Kidney (tissue), 14 donors: ENCODE data around the gene MAPRE2. TPM values are rescaled to one million over a fixed set of nuclear protein-coding genes. Genes with fewer than 3 reads are reported as not detected.
A peak's percentile ranks its signal among the peaks of the same experiment; 100 is the strongest.

Experiments
- DNase-seq, 5 donors: peaks; one replicate each; pipeline ENCODE4 v3.0.0-alpha.2; 2013 to 2020
- FAIRE-seq: peaks from 2 replicates; lab custom pipeline; 2012; peaks lifted over from hg19 to GRCh38; lab: Jason Lieb, UNC
- H3K27ac ChIP-seq, 2 donors: one replicate each; pipeline ENCODE4 v1.7.0; 2013; ENCODE audit warnings: low read depth in 2 of 2, low read length in 2 of 2, inconsistent platforms in 1 of 2
- H3K27me3 ChIP-seq: one replicate; pipeline ENCODE4 v1.7.1; 2013; ENCODE audit warnings: low read length, inconsistent platforms; ENCODE audit not compliant: control insufficient read depth, insufficient read depth
- H3K36me3 ChIP-seq, 3 donors: one replicate each; pipeline versions ENCODE4 v1.7.0 to v1.7.1; 2013; ENCODE audit warnings: low read length in 3 of 3, control low read depth in 1 of 3, inconsistent platforms in 1 of 3; ENCODE audit not compliant: insufficient read depth in 3 of 3, control insufficient read depth in 2 of 3
- H3K4me1 ChIP-seq, 3 donors: one replicate each; pipeline versions ENCODE4 v1.7.0 to v1.7.1; 2013; ENCODE audit warnings: low read length in 3 of 3, inconsistent platforms in 1 of 3, low read depth in 1 of 3; ENCODE audit not compliant: control insufficient read depth in 2 of 3, insufficient read depth in 2 of 3
- H3K4me3 ChIP-seq, 3 donors: one replicate each; pipeline versions ENCODE4 v1.7.0 to v1.8.1; 2013; ENCODE audit warnings: low read length in 3 of 3, control low read depth in 1 of 3, inconsistent platforms in 1 of 3
- H3K9ac ChIP-seq, 3 donors: one replicate each; pipeline versions ENCODE4 v1.7.0 to v1.7.1; 2013; ENCODE audit warnings: low read length in 3 of 3, control low read depth in 1 of 3, inconsistent platforms in 1 of 3
- H3K9me3 ChIP-seq, 3 donors: one replicate each; pipeline versions ENCODE4 v1.7.0 to v1.7.1; 2013; ENCODE audit warnings: low read length in 3 of 3, control low read depth in 1 of 3, inconsistent platforms in 1 of 3; ENCODE audit not compliant: control insufficient read depth in 2 of 3, insufficient read depth in 1 of 3
- intact Hi-C: fragments of 100-400 bp; cut with DNase I; formaldehyde crosslinking; loops from one replicate; pipeline ENCODE4 v1.11.1; 2022
- polyA plus RNA-seq: library from polyadenylated mRNA; stranded (reverse); fragments of 350-450 nt; fragmentation: Illumina TruSeq; extraction: RNeasy Lipid Tissue Mini Kit (QIAGEN cat#74804); gene quantifications from one replicate; pipeline ENCODE4 v1.2.3, GENCODE V29; 2014; ENCODE audit warnings: low read depth, low replicate concordance; ENCODE audit not compliant: insufficient read depth
- total RNA-seq: library from RNA; stranded (reverse); fragmentation: NEBNext Ultra II Directional; extraction: Animal tissue kit (Norgen Biotek cat#: 25700); gene quantifications from one replicate; pipeline ENCODE4 v1.2.1, GENCODE V29; 2021
- TF ChIP-seq, protein P1 (sequence below): IDR thresholded peaks from 3 replicates; pipeline ENCODE4 v1.5.1; 2012; ENCODE audit warnings: mild to moderate bottlenecking, moderate library complexity, borderline replicate concordance; ENCODE audit not compliant: insufficient read depth; ENCODE audit errors: extremely low read depth
- donor health status: control.
- donor health status: control.
- donor health status: control.
- donor health status: control.
- donor health status: control.
- donor health status: DM: yes; HTN: yes; CAD: no.
- donor health status: Normal renal cell carcinoma (clear cell type).

MAPRE2 gene
- total and polyA plus RNA-seq, 2 donors from 2014 or later = 15.2 to 30.2 TPM

DNA sequence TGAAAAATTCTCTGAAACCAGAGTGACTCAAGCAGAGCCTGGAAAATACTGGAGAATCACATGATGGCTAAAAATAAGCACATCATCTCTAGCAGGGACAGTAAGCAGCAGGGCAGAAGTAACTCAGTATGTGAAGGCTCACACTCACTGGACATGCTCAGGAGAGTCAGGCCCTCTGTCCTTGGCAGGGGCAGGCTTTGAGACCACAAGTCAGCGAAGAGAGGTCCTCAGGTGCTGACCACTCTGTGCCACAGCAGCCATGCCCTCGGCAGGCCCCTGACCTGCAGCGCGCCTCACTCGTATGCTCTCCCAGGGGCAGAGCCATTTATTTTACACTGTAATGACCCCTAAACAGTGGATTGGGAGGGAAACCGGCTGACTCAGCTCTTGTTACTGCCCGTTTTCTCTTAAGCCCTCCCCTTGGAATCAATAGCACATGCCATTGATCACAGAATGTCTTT is 76.8 kb downstream of the MAPRE2 start:
- FAIRE-seq (no peak), DNase-seq (no peak)
- Histone ChIP-seq H3K27ac (peak overlapping the region in 1 of 2 donors; percentile 74), H3K27me3 (no peaks in the 10 kb centered on the region), H3K36me3 (no peaks in the 10 kb centered on the region), H3K4me1 (peaks cover 0 to 13% (median 6%) of the 10 kb centered on the region in 3 donors), H3K9me3 (no peaks in the 10 kb centered on the region), H3K9ac (no peak overlapping the region), H3K4me3 (no peak overlapping the region)
- intact Hi-C loops = no loop called here
- TF ChIP-seq, protein P1, sequence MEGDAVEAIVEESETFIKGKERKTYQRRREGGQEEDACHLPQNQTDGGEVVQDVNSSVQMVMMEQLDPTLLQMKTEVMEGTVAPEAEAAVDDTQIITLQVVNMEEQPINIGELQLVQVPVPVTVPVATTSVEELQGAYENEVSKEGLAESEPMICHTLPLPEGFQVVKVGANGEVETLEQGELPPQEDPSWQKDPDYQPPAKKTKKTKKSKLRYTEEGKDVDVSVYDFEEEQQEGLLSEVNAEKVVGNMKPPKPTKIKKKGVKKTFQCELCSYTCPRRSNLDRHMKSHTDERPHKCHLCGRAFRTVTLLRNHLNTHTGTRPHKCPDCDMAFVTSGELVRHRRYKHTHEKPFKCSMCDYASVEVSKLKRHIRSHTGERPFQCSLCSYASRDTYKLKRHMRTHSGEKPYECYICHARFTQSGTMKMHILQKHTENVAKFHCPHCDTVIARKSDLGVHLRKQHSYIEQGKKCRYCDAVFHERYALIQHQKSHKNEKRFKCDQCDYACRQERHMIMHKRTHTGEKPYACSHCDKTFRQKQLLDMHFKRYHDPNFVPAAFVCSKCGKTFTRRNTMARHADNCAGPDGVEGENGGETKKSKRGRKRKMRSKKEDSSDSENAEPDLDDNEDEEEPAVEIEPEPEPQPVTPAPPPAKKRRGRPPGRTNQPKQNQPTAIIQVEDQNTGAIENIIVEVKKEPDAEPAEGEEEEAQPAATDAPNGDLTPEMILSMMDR = no peak

DNA sequence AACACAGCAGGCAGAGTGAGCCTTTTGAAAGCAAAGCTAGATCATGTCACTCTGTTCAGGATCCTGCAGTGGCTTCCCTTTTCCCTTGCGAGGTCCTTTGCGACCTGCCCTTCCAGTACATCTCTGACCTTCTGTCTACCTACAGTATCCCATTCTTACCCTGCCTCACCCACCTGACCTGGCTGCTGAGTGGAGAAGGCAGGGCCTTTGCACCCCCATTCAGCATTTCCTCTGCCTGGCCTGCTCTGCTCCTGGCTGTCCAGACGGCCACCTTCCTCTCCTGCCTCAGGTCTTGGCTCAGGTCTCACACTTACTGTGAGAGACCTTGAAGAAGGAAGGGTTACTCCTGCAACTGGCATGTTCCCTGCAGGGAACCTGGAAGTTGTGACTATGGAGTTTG is 77.4 kb downstream of the MAPRE2 start:
- H3K27ac ChIP-seq = no peak overlapping the region
- intact Hi-C loops = no loop called here
- peaks cover 0 to 13% (median 6%) of the 10 kb centered on the region in 3 donors for H3K4me1 ChIP-seq
- H3K9ac ChIP-seq = no peak overlapping the region
- TF ChIP-seq, protein P1 = no peak
- FAIRE-seq (no peak), DNase-seq (no peak)
- no peak overlapping the region for H3K4me3 ChIP-seq
- no peaks in the 10 kb centered on the region for H3K27me3 ChIP-seq
- H3K36me3 ChIP-seq = no peaks in the 10 kb centered on the region
- no peaks in the 10 kb centered on the region for H3K9me3 ChIP-seq

- TF ChIP-seq, protein P1 = no peak
- intact Hi-C loops = no loop called here
- no peak overlapping the region for H3K9ac ChIP-seq
- H3K4me1 ChIP-seq = peaks cover 0 to 13% (median 6%) of the 10 kb centered on the region in 3 donors
- no peak overlapping the region for H3K4me3 ChIP-seq
- FAIRE-seq = no peak
- no peak overlapping the region for H3K27ac ChIP-seq
- no peaks in the 10 kb centered on the region for H3K9me3 ChIP-seq
- no peaks in the 10 kb centered on the region for H3K27me3 ChIP-seq
- DNase-seq = no peak
- no peaks in the 10 kb centered on the region for H3K36me3 ChIP-seq
Measured at GRCh38 chr18:35121038-35121437, 79.8 kb downstream of the MAPRE2 start.

- H3K4me3 ChIP-seq = no peak overlapping the region
- TF ChIP-seq, protein P1 = no peak
Measured at GRCh38 chr18:35121531-35121930, 80.3 kb downstream of the MAPRE2 start.

More at GRCh38 chr18:35121531-35121930, 80.3 kb downstream of the MAPRE2 start:
- DNase-seq (no peak), FAIRE-seq (no peak)
- peaks cover 0 to 13% (median 6%) of the 10 kb centered on the region in 3 donors for H3K4me1 ChIP-seq
- H3K9ac ChIP-seq = no peak overlapping the region
- intact Hi-C loops = no loop called here
- no peaks in the 10 kb centered on the region for H3K9me3 ChIP-seq
- no peaks in the 10 kb centered on the region for H3K36me3 ChIP-seq
- H3K27me3 ChIP-seq = no peaks in the 10 kb centered on the region
- no peak overlapping the region for H3K27ac ChIP-seq
